ENCODE measurements around the gene FBXW4. TPM values are rescaled to one million over a fixed set of nuclear protein-coding genes. Genes with fewer than 3 reads are reported as not detected.

FBXW4 gene
- total RNA-seq, 1 experiment from 2014 or later: 25.4 TPM

Other genes with a start within 250 kb of the FBXW4 start
- gene POLL, start 106.9 kb downstream of the FBXW4 start, total RNA-seq (2014; rRNA removed; shearing (Covaris generic); ENCODE audit: low replicate concordance): 20.1 and 20.3 TPM in 2 replicates
- gene DPCD, start 106.8 kb downstream of the FBXW4 start, total RNA-seq (2014; rRNA removed; shearing (Covaris generic); ENCODE audit: low replicate concordance): 46.3 and 64.2 TPM in 2 replicates
- gene FGF8, start 80.9 kb upstream of the FBXW4 start, total RNA-seq (2014; rRNA removed; shearing (Covaris generic); ENCODE audit: low replicate concordance): not detected in 2 replicates
- gene NPM3, start 88.3 kb upstream of the FBXW4 start, total RNA-seq (2014; rRNA removed; shearing (Covaris generic); ENCODE audit: low replicate concordance): 30.8 and 87.3 TPM in 2 replicates
- 31.3 and 66.7 TPM in 2 replicates for gene OGA, start 123.3 kb upstream of the FBXW4 start, total RNA-seq (2014; rRNA removed; shearing (Covaris generic); ENCODE audit: low replicate concordance)
- gene KCNIP2, start 148.6 kb upstream of the FBXW4 start, total RNA-seq (2014; rRNA removed; shearing (Covaris generic); ENCODE audit: low replicate concordance): not detected in 2 replicates

All from MG63 (cell line).